ACHN (cell line): ENCODE measurements around the gene SPX.

Experiments
- DNase-seq: peaks from one replicate; pipeline ENCODE4 v3.0.0-alpha.2; 2015
- in situ Hi-C: cut with HindIII; loops from 2 replicates; pipeline ENCODE4 v1.10.0; 2017; ENCODE audit warnings: low sequenced_read_pairs, low pct_ligation_motif_present, low pct_unique_long_range_greater_than_20kb

SPX gene

GRCh38 chr12:21527451-21528180, 1.5 kb downstream of the SPX start:
- in situ Hi-C loops, result no loop called here
- DNase-seq, result peak; percentile 90

- DNase-seq, result peak; percentile 92
- in situ Hi-C loops, result no loop called here
Measured at GRCh38 chr12:21528953-21529352, 2.9 kb downstream of the SPX start.

GRCh38 chr12:21529456-21529855, 3.4 kb downstream of the SPX start:
- no peak for DNase-seq
- in situ Hi-C loops, result no loop called here

GRCh38 chr12:21538061-21538653, 12.1 kb downstream of the SPX start:
- in situ Hi-C loops, result no loop called here
- DNase-seq, result no peak

GRCh38 chr12:21539797-21540196, 13.7 kb downstream of the SPX start:
- no peak for DNase-seq
- in situ Hi-C loops, result no loop called here

GRCh38 chr12:21541773-21542172, 15.7 kb downstream of the SPX start:
- in situ Hi-C loops, result no loop called here
- DNase-seq, result no peak

- no peak for DNase-seq
- in situ Hi-C loops, result no loop called here
Measured at GRCh38 chr12:21542403-21542802, 16.3 kb downstream of the SPX start.

- DNase-seq, result no peak
- in situ Hi-C loops, result no loop called here
Measured at GRCh38 chr12:21543151-21543550, 17.1 kb downstream of the SPX start.

GRCh38 chr12:21545557-21545956, 19.5 kb downstream of the SPX start:
- DNase-seq, result no peak
- in situ Hi-C loops, result no loop called here

GRCh38 chr12:21546716-21547115, 20.6 kb downstream of the SPX start:
- in situ Hi-C loops, result no loop called here
- DNase-seq, result peak; percentile 34

- no peak for DNase-seq
- in situ Hi-C loops, result no loop called here
Measured at GRCh38 chr12:21547437-21547836, 21.3 kb downstream of the SPX start.

GRCh38 chr12:21551841-21552465, 25.9 kb downstream of the SPX start:
- in situ Hi-C loops, result no loop called here

GRCh38 chr12:21552635-21553328, 26.7 kb downstream of the SPX start:
- DNase-seq, result no peak
- in situ Hi-C loops, result no loop called here

More at GRCh38 chr12:21551841-21552465, 25.9 kb downstream of the SPX start:
- no peak for DNase-seq

- no peak for DNase-seq
- in situ Hi-C loops, result no loop called here
Measured at GRCh38 chr12:21553329-21553675, 27.2 kb downstream of the SPX start.

GRCh38 chr12:21558100-21558679, 32.1 kb downstream of the SPX start:
- no peak for DNase-seq
- in situ Hi-C loops, result no loop called here

GRCh38 chr12:21559855-21560569, 33.9 kb downstream of the SPX start:
- in situ Hi-C loops, result no loop called here
- no peak for DNase-seq

GRCh38 chr12:21561158-21561557, 35.1 kb downstream of the SPX start:
- in situ Hi-C loops, result no loop called here
- no peak for DNase-seq

GRCh38 chr12:21562859-21563258, 36.8 kb downstream of the SPX start:
- DNase-seq, result no peak

More at GRCh38 chr12:21562859-21563258, 36.8 kb downstream of the SPX start:
- in situ Hi-C loops, result no loop called here
